HEK293 (cell line): ENCODE measurements around the gene MAP4K4.

Experiments
- EGR2 ChIP-seq: fragments of 450-650 bp; formaldehyde crosslinking; IDR thresholded peaks from 2 replicates; pipeline ENCODE4 v1.5.1; 2016; ENCODE audit warnings: low read depth, missing biosample characterization, missing genetic modification characterization
- GLIS2 ChIP-seq: fragments of 450-650 bp; formaldehyde crosslinking; IDR thresholded peaks from 2 replicates; pipeline ENCODE4 v1.5.1; 2016; ENCODE audit warnings: missing biosample characterization, missing genetic modification characterization
- KLF16 ChIP-seq: fragments of 450-650 bp; formaldehyde crosslinking; IDR thresholded peaks from 2 replicates; pipeline ENCODE4 v1.5.1; 2017; ENCODE audit warnings: missing biosample characterization, missing genetic modification characterization
- MZF1 ChIP-seq: fragments of 450-650 bp; formaldehyde crosslinking; IDR thresholded peaks from 2 replicates; pipeline ENCODE4 v1.5.1; 2017; ENCODE audit warnings: missing biosample characterization, missing genetic modification characterization, borderline replicate concordance
- OVOL3 ChIP-seq: fragments of 450-650 bp; formaldehyde crosslinking; IDR thresholded peaks from 2 replicates; pipeline ENCODE4 v1.5.1; 2016; ENCODE audit warnings: missing biosample characterization, missing genetic modification characterization
- SALL2 ChIP-seq: fragments of 450-650 bp; formaldehyde crosslinking; IDR thresholded peaks from 2 replicates; pipeline ENCODE4 v1.5.0; 2017; ENCODE audit warnings: missing biosample characterization, mild to moderate bottlenecking, missing genetic modification characterization, borderline replicate concordance
- ZBTB26 ChIP-seq: fragments of 450-650 bp; formaldehyde crosslinking; optimal IDR thresholded peaks from 2 replicates; pipeline ENCODE3; 2016; ENCODE audit warnings: missing biosample characterization, mild to moderate bottlenecking, missing genetic modification characterization
- ZBTB44 ChIP-seq: fragments of 450-650 bp; IDR thresholded peaks from 2 replicates; pipeline ENCODE4 v1.5.1; 2018; ENCODE audit warnings: missing biosample characterization, mild to moderate bottlenecking, missing genetic modification characterization
- ZBTB7A ChIP-seq: fragments of 450-650 bp; formaldehyde crosslinking; IDR thresholded peaks from 2 replicates; pipeline ENCODE4 v1.5.1; 2016; ENCODE audit warnings: low read depth, missing biosample characterization, missing genetic modification characterization
- ZNF10 ChIP-seq: fragments of 450-650 bp; formaldehyde crosslinking; IDR thresholded peaks from 2 replicates; pipeline ENCODE4 v1.5.1; 2017; ENCODE audit warnings: missing biosample characterization, missing genetic modification characterization
- ZNF112 ChIP-seq: fragments of 450-650 bp; formaldehyde crosslinking; IDR thresholded peaks from 2 replicates; pipeline ENCODE4 v1.5.0; 2017; ENCODE audit warnings: missing biosample characterization, missing genetic modification characterization
- ZNF114 ChIP-seq: fragments of 450-650 bp; formaldehyde crosslinking; IDR thresholded peaks from 2 replicates; pipeline ENCODE4 v1.5.0; 2017; ENCODE audit warnings: missing biosample characterization, missing genetic modification characterization
- ZNF184 ChIP-seq: fragments of 450-650 bp; IDR thresholded peaks from 2 replicates; pipeline ENCODE4 v1.5.1; 2018; ENCODE audit warnings: missing biosample characterization, mild to moderate bottlenecking, missing genetic modification characterization
- ZNF423 ChIP-seq: fragments of 450-650 bp; formaldehyde crosslinking; IDR thresholded peaks from 2 replicates; pipeline ENCODE4 v1.5.1; 2016; ENCODE audit warnings: missing biosample characterization, missing genetic modification characterization
- ZNF514 ChIP-seq: fragments of 450-650 bp; formaldehyde crosslinking; IDR thresholded peaks from 2 replicates; pipeline ENCODE4 v1.5.1; 2016; ENCODE audit warnings: missing biosample characterization, missing genetic modification characterization
- ZNF549 ChIP-seq: fragments of 450-650 bp; IDR thresholded peaks from 2 replicates; pipeline ENCODE4 v1.5.1; 2018; ENCODE audit warnings: missing biosample characterization, missing genetic modification characterization, mild to moderate bottlenecking, inconsistent platforms, moderate library complexity
- ZNF580 ChIP-seq: fragments of 450-650 bp; formaldehyde crosslinking; IDR thresholded peaks from 2 replicates; pipeline ENCODE4 v1.5.1; 2016; ENCODE audit warnings: missing biosample characterization, missing genetic modification characterization
- ZNF639 ChIP-seq: fragments of 450-650 bp; formaldehyde crosslinking; IDR thresholded peaks from 2 replicates; pipeline ENCODE4 v1.5.1; 2016; ENCODE audit warnings: missing biosample characterization, missing genetic modification characterization
- ZNF664 ChIP-seq: fragments of 450-650 bp; formaldehyde crosslinking; IDR thresholded peaks from 2 replicates; pipeline ENCODE4 v1.5.1; 2016; ENCODE audit warnings: missing biosample characterization, missing genetic modification characterization
- ZNF701 ChIP-seq: fragments of 450-650 bp; formaldehyde crosslinking; IDR thresholded peaks from 2 replicates; pipeline ENCODE4 v1.5.1; 2016; ENCODE audit warnings: missing biosample characterization, missing genetic modification characterization
- ZNF777 ChIP-seq: fragments of 450-650 bp; formaldehyde crosslinking; IDR thresholded peaks from 2 replicates; pipeline ENCODE4 v1.5.1; 2017; ENCODE audit warnings: missing biosample characterization, missing genetic modification characterization, borderline replicate concordance
- TF ChIP-seq, protein P1 (sequence below): fragments of 450-650 bp; formaldehyde crosslinking; IDR thresholded peaks from 2 replicates; pipeline ENCODE4 v1.5.1; 2016; ENCODE audit warnings: missing biosample characterization, missing genetic modification characterization
- TF ChIP-seq, protein P2 (sequence below): fragments of 450-650 bp; formaldehyde crosslinking; IDR thresholded peaks from 2 replicates; pipeline ENCODE4 v1.5.1; 2016; ENCODE audit warnings: missing biosample characterization, missing genetic modification characterization, borderline replicate concordance
- TF ChIP-seq, protein P3 (sequence below): fragments of 450-650 bp; formaldehyde crosslinking; IDR thresholded peaks from 2 replicates; pipeline ENCODE4 v1.5.0; 2017; ENCODE audit warnings: missing biosample characterization, missing genetic modification characterization, borderline replicate concordance

The MAP4K4 gene

DNA sequence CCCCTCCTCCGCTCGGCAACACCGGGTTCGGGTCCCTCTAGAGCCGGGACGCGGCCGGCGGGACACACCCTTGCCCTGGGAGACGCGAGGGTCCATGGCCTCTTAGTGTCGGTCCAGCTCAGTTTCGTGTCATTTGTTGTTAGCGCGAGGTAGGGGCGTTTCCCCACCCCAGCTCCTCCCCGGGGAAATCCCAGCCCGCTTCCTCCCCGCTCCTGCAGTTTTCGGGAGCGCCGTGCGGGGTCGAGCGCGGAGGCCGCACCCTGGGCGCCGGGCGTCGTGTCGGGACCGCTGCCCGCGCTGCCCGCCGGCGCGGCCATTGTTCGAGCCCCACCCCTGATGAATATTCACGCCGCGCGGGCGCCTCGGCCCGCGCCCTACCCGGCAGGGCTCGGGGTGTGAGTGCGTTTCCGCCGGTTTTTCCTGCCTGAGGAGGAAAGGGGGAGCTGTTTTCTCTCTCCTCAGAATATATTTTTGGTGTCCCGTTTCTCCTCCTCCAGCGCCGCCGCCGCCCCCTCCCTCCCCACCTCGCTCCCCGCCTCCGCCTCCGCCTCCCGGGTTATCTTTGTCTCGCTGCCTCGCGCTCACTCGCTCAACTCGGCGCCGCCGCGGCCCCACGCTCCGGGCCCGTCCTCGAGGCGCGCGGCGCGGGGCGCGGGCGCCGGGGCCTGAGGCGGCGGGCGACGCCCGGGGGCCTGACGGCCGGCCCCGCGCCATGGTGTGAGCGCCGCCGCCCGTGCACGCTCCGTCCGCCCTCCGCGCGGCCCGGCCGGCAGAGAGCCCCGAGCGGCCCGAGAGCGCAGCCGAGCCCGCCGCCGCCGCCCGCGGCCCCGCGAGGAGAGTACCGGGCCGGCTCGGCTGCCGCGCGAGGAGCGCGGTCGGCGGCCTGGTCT lies at the start of gene MAP4K4 (continued):
- TF ChIP-seq ZNF114 (tag by site-specific recombination): no peak
- TF ChIP-seq ZNF549 (tag by site-specific recombination): no peak
- TF ChIP-seq MZF1: no peak
- no peak for TF ChIP-seq ZNF423 (tag by site-specific recombination)
- TF ChIP-seq, protein P1, sequence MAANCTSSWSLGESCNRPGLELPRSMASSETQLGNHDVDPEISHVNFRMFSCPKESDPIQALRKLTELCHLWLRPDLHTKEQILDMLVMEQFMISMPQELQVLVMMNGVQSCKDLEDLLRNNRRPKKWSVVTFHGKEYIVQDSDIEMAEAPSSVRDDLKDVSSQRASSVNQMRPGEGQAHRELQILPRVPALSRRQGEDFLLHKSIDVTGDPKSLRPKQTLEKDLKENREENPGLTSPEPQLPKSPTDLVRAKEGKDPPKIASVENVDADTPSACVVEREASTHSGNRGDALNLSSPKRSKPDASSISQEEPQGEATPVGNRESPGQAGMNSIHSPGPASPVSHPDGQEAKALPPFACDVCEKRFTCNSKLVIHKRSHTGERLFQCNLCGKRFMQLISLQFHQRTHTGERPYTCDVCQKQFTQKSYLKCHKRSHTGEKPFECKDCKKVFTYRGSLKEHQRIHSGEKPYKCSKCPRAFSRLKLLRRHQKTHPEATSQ (tag by site-specific recombination): no peak
- TF ChIP-seq ZNF112 (tag by site-specific recombination): no peak
- no peak; the same call in 1 of the 2 replicates for TF ChIP-seq ZBTB44 (tag by site-specific recombination)
- no peak for TF ChIP-seq KLF16
- TF ChIP-seq ZNF701 (tag by site-specific recombination): no peak
- no peak for TF ChIP-seq ZNF580 (tag by site-specific recombination)
- TF ChIP-seq, protein P2, sequence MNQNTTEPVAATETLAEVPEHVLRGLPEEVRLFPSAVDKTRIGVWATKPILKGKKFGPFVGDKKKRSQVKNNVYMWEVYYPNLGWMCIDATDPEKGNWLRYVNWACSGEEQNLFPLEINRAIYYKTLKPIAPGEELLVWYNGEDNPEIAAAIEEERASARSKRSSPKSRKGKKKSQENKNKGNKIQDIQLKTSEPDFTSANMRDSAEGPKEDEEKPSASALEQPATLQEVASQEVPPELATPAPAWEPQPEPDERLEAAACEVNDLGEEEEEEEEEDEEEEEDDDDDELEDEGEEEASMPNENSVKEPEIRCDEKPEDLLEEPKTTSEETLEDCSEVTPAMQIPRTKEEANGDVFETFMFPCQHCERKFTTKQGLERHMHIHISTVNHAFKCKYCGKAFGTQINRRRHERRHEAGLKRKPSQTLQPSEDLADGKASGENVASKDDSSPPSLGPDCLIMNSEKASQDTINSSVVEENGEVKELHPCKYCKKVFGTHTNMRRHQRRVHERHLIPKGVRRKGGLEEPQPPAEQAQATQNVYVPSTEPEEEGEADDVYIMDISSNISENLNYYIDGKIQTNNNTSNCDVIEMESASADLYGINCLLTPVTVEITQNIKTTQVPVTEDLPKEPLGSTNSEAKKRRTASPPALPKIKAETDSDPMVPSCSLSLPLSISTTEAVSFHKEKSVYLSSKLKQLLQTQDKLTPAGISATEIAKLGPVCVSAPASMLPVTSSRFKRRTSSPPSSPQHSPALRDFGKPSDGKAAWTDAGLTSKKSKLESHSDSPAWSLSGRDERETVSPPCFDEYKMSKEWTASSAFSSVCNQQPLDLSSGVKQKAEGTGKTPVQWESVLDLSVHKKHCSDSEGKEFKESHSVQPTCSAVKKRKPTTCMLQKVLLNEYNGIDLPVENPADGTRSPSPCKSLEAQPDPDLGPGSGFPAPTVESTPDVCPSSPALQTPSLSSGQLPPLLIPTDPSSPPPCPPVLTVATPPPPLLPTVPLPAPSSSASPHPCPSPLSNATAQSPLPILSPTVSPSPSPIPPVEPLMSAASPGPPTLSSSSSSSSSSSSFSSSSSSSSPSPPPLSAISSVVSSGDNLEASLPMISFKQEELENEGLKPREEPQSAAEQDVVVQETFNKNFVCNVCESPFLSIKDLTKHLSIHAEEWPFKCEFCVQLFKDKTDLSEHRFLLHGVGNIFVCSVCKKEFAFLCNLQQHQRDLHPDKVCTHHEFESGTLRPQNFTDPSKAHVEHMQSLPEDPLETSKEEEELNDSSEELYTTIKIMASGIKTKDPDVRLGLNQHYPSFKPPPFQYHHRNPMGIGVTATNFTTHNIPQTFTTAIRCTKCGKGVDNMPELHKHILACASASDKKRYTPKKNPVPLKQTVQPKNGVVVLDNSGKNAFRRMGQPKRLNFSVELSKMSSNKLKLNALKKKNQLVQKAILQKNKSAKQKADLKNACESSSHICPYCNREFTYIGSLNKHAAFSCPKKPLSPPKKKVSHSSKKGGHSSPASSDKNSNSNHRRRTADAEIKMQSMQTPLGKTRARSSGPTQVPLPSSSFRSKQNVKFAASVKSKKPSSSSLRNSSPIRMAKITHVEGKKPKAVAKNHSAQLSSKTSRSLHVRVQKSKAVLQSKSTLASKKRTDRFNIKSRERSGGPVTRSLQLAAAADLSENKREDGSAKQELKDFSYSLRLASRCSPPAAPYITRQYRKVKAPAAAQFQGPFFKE: no peak
- TF ChIP-seq ZNF664 (tag by site-specific recombination): no peak
- no peak for TF ChIP-seq ZBTB7A (tag by site-specific recombination)
- TF ChIP-seq ZBTB26 (tag by site-specific recombination): peak; percentile 50
- no peak for TF ChIP-seq ZNF514
- TF ChIP-seq ZNF10 (tag by site-specific recombination): no peak
- no peak for TF ChIP-seq ZNF777 (tag by site-specific recombination)
- TF ChIP-seq, protein P3, sequence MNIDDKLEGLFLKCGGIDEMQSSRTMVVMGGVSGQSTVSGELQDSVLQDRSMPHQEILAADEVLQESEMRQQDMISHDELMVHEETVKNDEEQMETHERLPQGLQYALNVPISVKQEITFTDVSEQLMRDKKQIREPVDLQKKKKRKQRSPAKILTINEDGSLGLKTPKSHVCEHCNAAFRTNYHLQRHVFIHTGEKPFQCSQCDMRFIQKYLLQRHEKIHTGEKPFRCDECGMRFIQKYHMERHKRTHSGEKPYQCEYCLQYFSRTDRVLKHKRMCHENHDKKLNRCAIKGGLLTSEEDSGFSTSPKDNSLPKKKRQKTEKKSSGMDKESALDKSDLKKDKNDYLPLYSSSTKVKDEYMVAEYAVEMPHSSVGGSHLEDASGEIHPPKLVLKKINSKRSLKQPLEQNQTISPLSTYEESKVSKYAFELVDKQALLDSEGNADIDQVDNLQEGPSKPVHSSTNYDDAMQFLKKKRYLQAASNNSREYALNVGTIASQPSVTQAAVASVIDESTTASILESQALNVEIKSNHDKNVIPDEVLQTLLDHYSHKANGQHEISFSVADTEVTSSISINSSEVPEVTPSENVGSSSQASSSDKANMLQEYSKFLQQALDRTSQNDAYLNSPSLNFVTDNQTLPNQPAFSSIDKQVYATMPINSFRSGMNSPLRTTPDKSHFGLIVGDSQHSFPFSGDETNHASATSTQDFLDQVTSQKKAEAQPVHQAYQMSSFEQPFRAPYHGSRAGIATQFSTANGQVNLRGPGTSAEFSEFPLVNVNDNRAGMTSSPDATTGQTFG (tag by site-specific recombination): no peak
- TF ChIP-seq GLIS2 (tag by site-specific recombination): peak; percentile 67; the same call in 1 of the 2 replicates
- no peak for TF ChIP-seq OVOL3
- peak; percentile 26; the same call in 1 of the 2 replicates for TF ChIP-seq EGR2 (tag by site-specific recombination)
- no peak for TF ChIP-seq ZNF184
- TF ChIP-seq ZNF639 (tag by site-specific recombination): no peak
- no peak for TF ChIP-seq SALL2 (tag by site-specific recombination)
